H1 (cell line): ENCODE results near the gene HOXB7. TPM values are rescaled to one million over a fixed set of nuclear protein-coding genes. Genes with fewer than 3 reads are reported as not detected.

ENCODE experiments used
- BRCA1 ChIP-seq: IDR thresholded peaks from 2 replicates; pipeline ENCODE4 v1.6.1; 2012; ENCODE audit warnings: low read depth, low read length, improper control_type of control experiment
- EZH2 ChIP-seq: fragments of 200-600 bp; sonication (generic); IDR thresholded peaks from 2 replicates; pipeline ENCODE4 v1.7.1; 2012; ENCODE audit warnings: low read depth, mild to moderate bottlenecking, moderate library complexity, low read length, inconsistent platforms; ENCODE audit not compliant: severe bottlenecking
- MAX ChIP-seq: IDR thresholded peaks from 2 replicates; pipeline ENCODE4 v1.6.1; 2012; ENCODE audit warnings: inconsistent platforms
- RNF2 ChIP-seq: fragments of 200-900, 300-1000 bp; sonication (generic); IDR thresholded peaks from 2 replicates; pipeline ENCODE4 v1.7.1; 2016; ENCODE audit warnings: borderline replicate concordance, low read depth, mild to moderate bottlenecking, antibody characterized with exemption, low read length; ENCODE audit not compliant: poor library complexity, severe bottlenecking; ENCODE audit errors: missing control alignments
- polyA plus RNA-seq, 7 experiments: library from polyadenylated mRNA; depleted of rRNA in 3 of 7; stranded (reverse) in 5 of 7; unstranded in 2 of 7; fragments of >200 nt in 5 of 7; fragments of 200-250 nt in 2 of 7; gene quantifications; 1 replicate in 5 of 7; 2 replicates in 1 of 7; 4 replicates in 1 of 7; pipeline versions ENCODE4 v1.2.1 to v1.2.3, GENCODE V29; 2011 to 2013; ENCODE audit warnings: missing spikeins in 2 of 7, mixed read lengths in 2 of 7
- total RNA-seq: library from RNA; stranded (reverse); fragmentation: NEBNext Ultra II Directional; extraction: Animal tissue kit (Norgen Biotek cat#: 25700); gene quantifications from 2 replicates; pipeline ENCODE4 v1.2.1, GENCODE V29; 2021
- TF ChIP-seq, protein P1 (sequence below): IDR thresholded peaks from 2 replicates; pipeline ENCODE4 v1.6.1; 2012; ENCODE audit warnings: inconsistent platforms

Gene HOXB7
- total and polyA plus RNA-seq, 2 of the 8 experiments (the other 6 are each of a cell fraction or from before 2014, with no cell fraction given): not detected

DNA sequence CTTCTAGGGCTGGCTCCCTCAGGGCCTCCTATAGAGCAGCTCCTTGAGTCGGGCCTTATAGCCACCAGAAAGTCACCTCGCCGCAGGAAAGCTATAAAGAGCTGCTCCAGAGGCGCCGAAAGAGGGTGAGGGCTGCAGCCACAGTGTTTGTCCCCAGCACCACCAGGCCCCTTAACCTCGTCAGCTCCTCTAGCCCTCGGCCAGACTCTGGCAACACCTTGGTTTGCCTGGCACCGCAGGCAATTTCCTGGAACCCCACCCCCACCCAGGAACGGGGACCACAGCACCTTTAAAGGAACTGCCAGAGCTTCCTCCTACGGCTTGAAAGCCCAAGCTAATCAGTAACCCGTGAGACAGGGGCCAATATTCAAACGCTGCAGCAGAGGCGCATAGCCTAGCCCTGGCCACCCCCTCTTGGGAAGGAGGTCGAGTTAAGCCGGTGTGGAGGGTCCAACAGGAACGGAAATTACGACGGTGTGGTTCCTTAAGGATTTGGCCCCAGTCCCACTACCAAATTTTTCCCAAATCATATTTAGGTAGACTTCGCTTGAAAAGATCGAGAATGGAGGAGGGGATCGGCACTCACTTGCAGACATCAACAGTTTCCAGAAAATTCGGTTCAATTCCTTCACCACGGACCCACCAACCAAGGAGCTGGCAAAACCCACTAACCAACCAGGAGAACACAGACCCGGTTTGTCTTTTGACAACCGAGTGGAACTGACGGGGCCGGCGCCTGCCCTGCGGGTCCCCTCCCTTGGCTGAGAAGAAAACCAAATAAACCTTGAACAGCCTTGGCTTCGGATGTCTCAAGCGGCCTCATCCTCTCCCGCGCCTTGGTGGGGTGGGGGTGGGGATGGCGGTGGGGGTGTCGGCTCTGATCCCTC, 9.0 kb downstream of the HOXB7 start (continued):
- TF ChIP-seq, protein P1, sequence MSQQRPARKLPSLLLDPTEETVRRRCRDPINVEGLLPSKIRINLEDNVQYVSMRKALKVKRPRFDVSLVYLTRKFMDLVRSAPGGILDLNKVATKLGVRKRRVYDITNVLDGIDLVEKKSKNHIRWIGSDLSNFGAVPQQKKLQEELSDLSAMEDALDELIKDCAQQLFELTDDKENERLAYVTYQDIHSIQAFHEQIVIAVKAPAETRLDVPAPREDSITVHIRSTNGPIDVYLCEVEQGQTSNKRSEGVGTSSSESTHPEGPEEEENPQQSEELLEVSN: no peak
- TF ChIP-seq EZH2 (peak; percentile 97), RNF2 (peak; percentile 90), BRCA1 (no peak), MAX (no peak)
